C4-2B (cell line): Measurements from ENCODE around the gene GRAMD2A.

Experiments used
- H3K27ac ChIP-seq: fragments of 450-650 bp; 2 replicates; pipeline ENCODE4 v1.5.1; 2017
- CTCF ChIP-seq: fragments of 450-650 bp; conservative IDR thresholded peaks from 2 replicates; pipeline ENCODE4 v1.5.1; 2017; ENCODE audit warnings: mild to moderate bottlenecking
- ZFX ChIP-seq: fragments of 450-650 bp; IDR thresholded peaks from 2 replicates; pipeline ENCODE4 v1.6.1; 2017

Gene GRAMD2A

GRCh38 chr15:72112805-72113204 lies 84.8 kb downstream of the GRAMD2A start:
- H3K27ac ChIP-seq = no peak overlapping the region
- no peak for TF ChIP-seq CTCF
- TF ChIP-seq ZFX = no peak

- H3K27ac ChIP-seq = no peak overlapping the region
- TF ChIP-seq CTCF (no peak), ZFX (no peak)
Observed at GRCh38 chr15:72112116-72112515, 85.5 kb downstream of the GRAMD2A start.

GRCh38 chr15:72110355-72110754 lies 87.2 kb downstream of the GRAMD2A start:
- no peak overlapping the region for H3K27ac ChIP-seq
- TF ChIP-seq ZFX (no peak), CTCF (no peak)
